Coronary artery (tissue), 2 donors: ENCODE results near the gene SLC25A48.

ENCODE experiments used
- DNase-seq: peaks from one replicate; pipeline ENCODE4 v3.0.0-alpha.2; 2017; ENCODE audit warnings: low spot score
- H3K27ac ChIP-seq, 2 donors: fragments of 200-600 bp; sonication (generic); one replicate each; pipeline ENCODE4 v1.5.1; 2016 to 2019
- H3K4me3 ChIP-seq: fragments of 200-600 bp; sonication (generic); 2 replicates; pipeline ENCODE4 v1.5.1; 2016; ENCODE audit warnings: mild to moderate bottlenecking, moderate library complexity
- TF ChIP-seq, protein P1 (sequence below): fragments of 200-600 bp; sonication (generic); IDR thresholded peaks from one replicate; pipeline ENCODE4 v1.5.1; 2019; ENCODE audit warnings: antibody characterized with exemption

The SLC25A48 gene

DNA sequence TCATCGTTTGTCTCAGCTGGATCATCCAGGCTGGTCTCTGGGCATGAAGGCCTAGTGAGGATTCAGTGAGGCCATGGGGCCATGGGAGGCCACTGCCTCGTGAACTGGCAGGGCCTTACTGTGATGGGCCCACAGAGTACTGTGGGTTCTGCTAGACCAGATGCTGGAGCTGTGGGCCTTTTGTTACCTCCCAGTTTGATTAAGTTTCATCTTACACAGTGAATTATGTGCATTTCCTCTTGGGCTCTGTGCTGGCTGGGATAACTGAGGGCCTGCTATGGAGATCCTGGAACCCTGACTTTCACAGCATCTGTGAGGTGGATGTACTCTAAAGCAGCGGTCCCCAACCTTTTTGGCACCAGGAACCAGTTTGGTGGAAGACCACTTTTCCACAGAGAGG lies 19.7 kb upstream of the SLC25A48 start:
- TF ChIP-seq, protein P1, sequence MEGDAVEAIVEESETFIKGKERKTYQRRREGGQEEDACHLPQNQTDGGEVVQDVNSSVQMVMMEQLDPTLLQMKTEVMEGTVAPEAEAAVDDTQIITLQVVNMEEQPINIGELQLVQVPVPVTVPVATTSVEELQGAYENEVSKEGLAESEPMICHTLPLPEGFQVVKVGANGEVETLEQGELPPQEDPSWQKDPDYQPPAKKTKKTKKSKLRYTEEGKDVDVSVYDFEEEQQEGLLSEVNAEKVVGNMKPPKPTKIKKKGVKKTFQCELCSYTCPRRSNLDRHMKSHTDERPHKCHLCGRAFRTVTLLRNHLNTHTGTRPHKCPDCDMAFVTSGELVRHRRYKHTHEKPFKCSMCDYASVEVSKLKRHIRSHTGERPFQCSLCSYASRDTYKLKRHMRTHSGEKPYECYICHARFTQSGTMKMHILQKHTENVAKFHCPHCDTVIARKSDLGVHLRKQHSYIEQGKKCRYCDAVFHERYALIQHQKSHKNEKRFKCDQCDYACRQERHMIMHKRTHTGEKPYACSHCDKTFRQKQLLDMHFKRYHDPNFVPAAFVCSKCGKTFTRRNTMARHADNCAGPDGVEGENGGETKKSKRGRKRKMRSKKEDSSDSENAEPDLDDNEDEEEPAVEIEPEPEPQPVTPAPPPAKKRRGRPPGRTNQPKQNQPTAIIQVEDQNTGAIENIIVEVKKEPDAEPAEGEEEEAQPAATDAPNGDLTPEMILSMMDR: no peak
- Histone ChIP-seq H3K27ac (no peak overlapping the region), H3K4me3 (no peak overlapping the region)
- no peak for DNase-seq

DNA sequence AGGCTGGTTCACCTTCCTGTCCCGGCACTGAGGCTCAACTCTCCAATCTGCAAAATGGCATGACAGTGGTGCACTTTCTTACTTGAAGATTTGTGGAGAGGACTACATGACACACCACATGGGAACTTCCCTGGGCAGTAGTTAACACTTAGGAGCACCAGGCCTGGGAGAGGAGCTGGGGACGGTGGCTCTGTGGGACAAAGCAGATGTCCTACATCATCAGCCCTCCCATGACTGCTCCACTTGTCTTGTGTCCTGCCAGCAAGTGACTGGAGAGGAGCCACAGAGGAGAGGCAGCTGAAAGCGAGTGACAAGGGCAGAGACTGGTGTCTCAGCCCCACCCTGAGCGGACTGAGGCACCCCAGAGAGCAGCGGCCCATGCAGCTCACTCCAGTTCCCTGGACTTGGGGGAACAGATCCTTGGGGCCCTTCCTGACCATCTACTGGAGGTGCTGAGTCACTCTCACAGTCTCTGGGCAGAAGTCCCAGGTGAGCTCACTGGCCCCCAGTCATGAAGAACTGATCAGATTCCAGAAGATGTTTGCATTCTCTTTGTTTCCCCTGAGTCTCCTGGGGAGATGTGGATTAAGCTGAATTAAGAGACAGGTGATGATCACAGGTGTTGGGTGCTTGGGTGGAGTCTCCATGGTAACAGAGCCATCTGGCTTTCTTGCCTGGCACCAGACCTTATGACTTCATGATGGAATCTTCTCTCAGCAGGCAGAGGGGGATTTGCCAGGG lies 13.2 kb upstream of the SLC25A48 start:
- Histone ChIP-seq H3K27ac (no peak overlapping the region), H3K4me3 (no peak overlapping the region)
- TF ChIP-seq, protein P1: no peak
- DNase-seq: peak; percentile 64

DNA sequence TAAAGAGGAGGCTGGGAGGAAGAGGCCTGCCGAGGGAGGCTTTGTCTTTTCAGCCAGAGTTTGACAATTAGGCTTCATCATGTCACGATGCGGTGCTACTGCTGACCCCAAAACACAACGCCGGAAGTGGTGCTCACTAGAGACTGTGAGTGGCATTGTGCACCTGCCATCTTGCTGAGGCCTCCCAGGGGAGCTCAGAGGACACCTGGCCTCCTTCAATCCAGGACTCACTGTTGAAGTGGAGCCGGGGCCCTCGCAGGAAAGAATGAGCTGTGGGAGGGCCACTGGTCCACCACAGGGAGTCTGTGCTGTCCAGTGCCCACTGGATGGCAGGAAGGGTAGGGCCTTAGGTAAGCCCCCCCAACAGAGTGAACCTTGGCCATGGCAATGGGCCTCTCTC lies 12.7 kb upstream of the SLC25A48 start:
- H3K4me3 ChIP-seq: no peak overlapping the region
- peak; percentile 41 for DNase-seq
- no peak overlapping the region for H3K27ac ChIP-seq
- TF ChIP-seq, protein P1: no peak

DNA sequence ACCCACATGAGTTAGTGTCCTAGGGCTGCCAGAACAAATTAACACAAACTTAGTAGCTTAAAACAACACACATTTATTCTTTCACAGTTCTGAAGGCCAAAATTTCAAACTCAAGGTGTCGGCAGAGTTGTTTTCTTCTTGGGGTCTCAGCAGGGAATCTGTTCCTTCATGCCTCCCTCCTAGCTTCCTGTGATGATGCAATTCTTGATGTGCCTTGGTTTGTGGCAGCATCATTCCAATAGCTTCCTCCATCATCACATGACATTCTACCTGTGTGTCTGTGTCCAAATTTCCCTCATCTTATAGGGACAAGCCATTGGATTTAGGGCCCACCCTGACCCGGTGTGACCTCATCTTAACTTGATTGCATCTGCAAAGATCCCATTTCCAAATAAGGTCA lies 12.2 kb upstream of the SLC25A48 start:
- Histone ChIP-seq H3K4me3 (no peak overlapping the region), H3K27ac (no peak overlapping the region)
- TF ChIP-seq, protein P1: no peak
- DNase-seq: no peak

DNA sequence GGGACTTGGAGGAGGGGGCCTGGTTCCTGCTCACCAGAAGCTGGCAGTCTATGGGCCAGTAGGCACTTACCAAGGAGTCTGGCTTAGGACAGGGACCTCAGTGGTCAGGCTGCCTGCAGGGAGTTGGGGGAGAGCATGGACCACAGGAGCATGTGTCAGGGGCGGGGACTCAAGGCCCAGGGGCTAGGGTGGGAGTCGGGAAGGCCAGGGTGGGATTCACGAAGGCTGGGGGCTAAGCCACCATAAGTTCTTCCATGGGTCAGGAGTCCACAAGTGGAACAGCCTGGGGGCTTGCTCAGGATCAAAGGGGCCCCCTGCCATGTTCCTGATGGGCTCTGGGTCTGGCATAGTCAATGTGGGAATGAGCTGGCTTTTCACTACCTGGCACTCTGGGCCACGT lies 11.5 kb upstream of the SLC25A48 start:
- Histone ChIP-seq H3K27ac (no peak overlapping the region), H3K4me3 (no peak overlapping the region)
- DNase-seq: peak; percentile 60
- TF ChIP-seq, protein P1: no peak

DNA sequence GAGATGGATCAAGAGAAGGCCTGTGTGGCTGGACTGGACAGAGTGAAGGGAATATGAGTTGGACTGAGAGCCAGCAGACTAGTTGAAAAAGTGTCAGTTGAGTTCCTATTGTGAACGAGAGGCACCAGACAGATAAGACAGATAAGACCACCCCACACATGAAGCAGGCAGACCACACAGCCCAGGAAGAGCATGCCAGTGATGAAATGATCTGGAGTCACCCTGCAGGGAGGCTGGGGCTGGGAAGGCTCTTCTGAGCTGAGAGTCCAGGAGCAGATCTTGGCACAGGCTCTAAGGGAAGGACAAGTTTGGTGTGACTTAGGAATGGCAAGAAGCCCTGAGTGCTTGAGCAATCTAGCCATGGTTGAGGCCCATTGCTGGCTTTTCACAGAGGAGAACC lies 10.6 kb upstream of the SLC25A48 start:
- no peak overlapping the region for H3K4me3 ChIP-seq
- H3K27ac ChIP-seq: no peak overlapping the region
- DNase-seq: peak; percentile 64
- TF ChIP-seq, protein P1: no peak

DNA sequence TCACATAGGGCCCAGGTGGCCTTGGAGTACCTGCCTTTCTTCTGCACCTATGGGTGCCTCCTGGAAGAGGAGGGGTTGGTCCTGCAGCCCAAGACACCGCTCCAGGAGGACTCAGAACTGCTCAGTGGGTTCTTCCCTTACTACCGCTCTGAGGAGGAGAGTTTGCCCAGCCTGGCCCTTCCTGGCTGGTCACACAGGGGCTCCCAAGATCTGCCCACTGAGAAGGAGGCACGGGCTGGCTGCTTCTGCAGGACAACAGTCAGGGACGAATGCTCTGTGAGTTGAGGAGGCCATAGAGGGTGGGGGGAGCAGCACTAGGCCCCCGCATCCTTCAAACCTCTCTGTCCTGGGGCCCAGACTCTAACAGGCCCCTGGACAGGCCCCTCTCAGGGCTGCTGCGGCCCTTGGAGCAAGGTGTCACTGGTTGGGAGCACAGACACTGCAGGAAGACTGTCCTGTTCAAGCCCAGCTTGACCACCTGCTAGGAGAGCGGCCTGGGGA lies 9.9 kb upstream of the SLC25A48 start:
- TF ChIP-seq, protein P1: no peak
- H3K4me3 ChIP-seq: no peak overlapping the region
- no peak overlapping the region for H3K27ac ChIP-seq
- DNase-seq: peak; percentile 52
